Stomach smooth muscle (tissue), 2 donors: ENCODE results near the gene EMC6.

Experiments used
- H3K27ac ChIP-seq: one replicate; pipeline ENCODE4 v1.7.0; 2013; ENCODE audit warnings: mild to moderate bottlenecking, low read length, inconsistent platforms
- H3K27me3 ChIP-seq, 2 donors: one replicate each; pipeline ENCODE4 v1.7.0; 2013; ENCODE audit warnings: low read length in 2 of 2; ENCODE audit not compliant: insufficient read depth in 2 of 2, control insufficient read depth in 1 of 2
- H3K36me3 ChIP-seq, 2 donors: one replicate each; pipeline ENCODE4 v1.7.0; 2013; ENCODE audit warnings: low read length in 2 of 2; ENCODE audit not compliant: control insufficient read depth in 2 of 2, insufficient read depth in 2 of 2
- H3K4me1 ChIP-seq: one replicate; pipeline ENCODE4 v1.7.0; 2013; ENCODE audit warnings: low read length; ENCODE audit not compliant: control insufficient read depth, insufficient read depth
- H3K4me3 ChIP-seq, 2 donors: one replicate each; pipeline ENCODE4 v1.7.0; 2013; ENCODE audit warnings: low read length in 2 of 2
- H3K9ac ChIP-seq, 2 donors: one replicate each; pipeline ENCODE4 v1.7.0; 2013; ENCODE audit warnings: low read length in 2 of 2, mild to moderate bottlenecking in 1 of 2
- H3K9me3 ChIP-seq, 2 donors: one replicate each; pipeline ENCODE4 v1.7.0; 2013; ENCODE audit warnings: low read length in 2 of 2; ENCODE audit not compliant: control insufficient read depth in 2 of 2
- donor health status: healthy.
- donor health status: Pancreatic carcinoma.

EMC6 gene

DNA sequence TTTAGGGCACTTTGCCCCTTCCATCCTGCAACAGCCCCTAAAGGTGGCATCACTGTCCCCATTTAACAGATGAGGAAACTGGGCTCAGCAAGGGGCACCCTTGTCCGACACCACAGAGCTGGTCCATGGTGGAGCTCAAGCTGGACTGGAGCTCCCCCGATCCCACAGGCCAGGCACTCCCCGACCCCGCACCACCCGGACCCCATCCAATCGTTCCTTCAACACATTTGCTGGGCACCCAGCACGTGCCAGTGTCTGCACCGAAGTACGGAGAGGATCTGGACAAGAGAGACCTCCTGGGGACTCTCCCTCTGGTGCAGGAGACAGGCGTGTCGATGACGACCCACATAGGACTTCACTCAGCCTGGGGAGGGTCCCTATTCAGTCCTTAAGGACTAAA lies 13.4 kb downstream of the EMC6 start:
- Histone ChIP-seq H3K9me3 (no peaks in the 10 kb centered on the region), H3K36me3 (no peaks in the 10 kb centered on the region), H3K4me3 (no peak overlapping the region), H3K4me1 (no peaks in the 10 kb centered on the region), H3K9ac (no peak overlapping the region), H3K27ac (no peak overlapping the region), H3K27me3 (peaks cover 21 to 22% of the 10 kb centered on the region in 2 donors)

DNA sequence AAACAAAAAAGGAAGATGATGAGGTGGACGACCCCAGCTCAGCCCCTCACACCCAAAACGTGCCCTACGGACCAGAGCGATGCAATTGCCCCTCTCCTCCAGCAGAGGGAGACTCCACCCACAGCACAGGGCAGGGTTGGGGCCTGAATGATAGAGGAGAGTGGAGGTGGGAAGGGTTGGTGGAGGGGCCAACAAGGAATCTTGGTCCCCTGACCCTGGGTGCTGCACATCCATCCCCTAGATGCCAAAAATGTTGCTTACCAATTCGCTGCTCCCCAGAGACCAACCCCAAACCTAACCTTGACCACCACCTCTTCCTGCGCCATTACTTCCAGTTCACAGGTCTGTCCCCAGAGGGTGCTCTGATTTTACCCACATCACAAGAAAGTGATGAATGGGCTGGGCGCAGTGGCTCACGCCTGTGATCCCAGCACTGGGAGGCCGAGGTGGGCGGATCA lies 14.5 kb downstream of the EMC6 start:
- H3K36me3 ChIP-seq = no peaks in the 10 kb centered on the region
- no peaks in the 10 kb centered on the region for H3K4me1 ChIP-seq
- H3K27ac ChIP-seq = no peak overlapping the region
- H3K4me3 ChIP-seq = no peak overlapping the region
- no peaks in the 10 kb centered on the region for H3K9me3 ChIP-seq
- peaks cover 21 to 24% of the 10 kb centered on the region in 2 donors for H3K27me3 ChIP-seq
- no peak overlapping the region for H3K9ac ChIP-seq

DNA sequence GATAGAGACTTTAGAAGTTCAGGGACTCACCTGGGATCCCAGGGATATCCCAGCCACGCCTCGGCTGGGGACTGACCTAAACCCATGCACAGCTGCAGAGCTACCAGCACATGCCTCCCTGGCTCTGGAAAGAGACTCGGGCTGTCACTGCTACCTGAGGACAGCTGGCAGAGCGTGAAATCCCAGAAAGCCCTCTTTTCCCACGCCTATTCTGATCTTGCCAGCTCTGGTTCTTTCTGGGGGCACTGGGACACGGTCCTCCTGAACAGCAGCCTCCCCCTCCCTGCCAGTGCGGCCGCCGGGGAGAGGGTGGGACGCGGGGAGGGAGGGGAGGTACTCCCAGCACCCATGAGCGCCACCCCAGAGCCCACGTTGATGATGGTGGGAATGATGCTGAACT lies 16.6 kb downstream of the EMC6 start:
- H3K4me1 ChIP-seq = no peaks in the 10 kb centered on the region
- no peaks in the 10 kb centered on the region for H3K9me3 ChIP-seq
- peaks cover 23 to 27% of the 10 kb centered on the region in 2 donors for H3K27me3 ChIP-seq
- no peaks in the 10 kb centered on the region for H3K36me3 ChIP-seq
- H3K9ac ChIP-seq = no peak overlapping the region
- H3K27ac ChIP-seq = no peak overlapping the region
- H3K4me3 ChIP-seq = no peak overlapping the region

DNA sequence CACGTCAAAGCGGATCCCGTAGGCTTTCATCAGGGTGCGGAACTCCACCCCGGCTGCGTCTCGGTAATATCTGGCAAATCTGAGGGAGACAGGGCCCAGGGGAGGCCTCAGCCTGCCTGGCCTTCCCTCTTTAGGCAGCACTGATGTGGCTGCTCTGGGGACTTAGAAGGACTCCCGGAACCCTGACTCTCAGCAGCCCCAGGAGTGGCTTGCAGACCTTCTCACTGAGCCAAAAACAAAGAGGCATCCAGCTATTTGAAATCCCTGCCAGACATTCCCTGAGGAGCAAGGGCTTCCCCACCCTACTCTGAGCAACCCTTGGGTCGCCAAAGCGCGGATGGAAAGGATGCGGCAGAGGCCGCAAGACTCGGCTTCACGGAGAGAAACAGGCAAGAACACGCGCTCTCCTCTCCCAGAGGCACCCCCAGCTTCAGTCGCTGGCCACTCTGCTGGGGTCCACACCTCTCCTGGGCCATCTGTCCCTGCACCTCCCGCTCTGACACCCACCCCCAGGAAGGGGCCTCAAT lies 19.5 kb downstream of the EMC6 start:
- no peak overlapping the region for H3K9ac ChIP-seq

DNA sequence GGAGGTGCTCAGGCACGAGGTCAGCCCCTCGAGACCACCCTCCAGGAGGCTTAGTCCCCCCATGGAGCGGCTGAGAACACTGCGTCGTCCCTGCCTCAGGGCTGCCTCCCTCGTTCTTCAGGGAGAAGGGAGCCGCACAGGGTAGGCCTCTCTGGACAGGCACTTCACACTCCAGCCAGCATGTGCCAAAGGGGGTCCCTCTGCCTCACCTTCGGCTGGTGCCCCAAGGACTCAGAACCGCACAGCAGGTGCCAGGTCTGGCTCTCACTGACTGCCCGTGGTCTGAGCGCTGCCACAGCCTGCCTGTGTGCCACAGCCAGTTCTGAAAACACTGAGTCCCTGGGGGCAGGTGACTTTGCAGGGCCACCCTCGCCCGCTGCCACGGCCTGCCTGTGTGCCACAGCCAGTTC lies 20.2 kb downstream of the EMC6 start:
- Histone ChIP-seq H3K4me1 (no peaks in the 10 kb centered on the region), H3K9ac (no peak overlapping the region), H3K9me3 (no peaks in the 10 kb centered on the region)

More for the DNA sequence above, 19.5 kb downstream of the EMC6 start:
- Histone ChIP-seq H3K27me3 (peaks cover 26 to 27% of the 10 kb centered on the region in 2 donors), H3K9me3 (no peaks in the 10 kb centered on the region), H3K36me3 (no peaks in the 10 kb centered on the region), H3K4me1 (no peaks in the 10 kb centered on the region), H3K27ac (no peak overlapping the region), H3K4me3 (no peak overlapping the region)

DNA sequence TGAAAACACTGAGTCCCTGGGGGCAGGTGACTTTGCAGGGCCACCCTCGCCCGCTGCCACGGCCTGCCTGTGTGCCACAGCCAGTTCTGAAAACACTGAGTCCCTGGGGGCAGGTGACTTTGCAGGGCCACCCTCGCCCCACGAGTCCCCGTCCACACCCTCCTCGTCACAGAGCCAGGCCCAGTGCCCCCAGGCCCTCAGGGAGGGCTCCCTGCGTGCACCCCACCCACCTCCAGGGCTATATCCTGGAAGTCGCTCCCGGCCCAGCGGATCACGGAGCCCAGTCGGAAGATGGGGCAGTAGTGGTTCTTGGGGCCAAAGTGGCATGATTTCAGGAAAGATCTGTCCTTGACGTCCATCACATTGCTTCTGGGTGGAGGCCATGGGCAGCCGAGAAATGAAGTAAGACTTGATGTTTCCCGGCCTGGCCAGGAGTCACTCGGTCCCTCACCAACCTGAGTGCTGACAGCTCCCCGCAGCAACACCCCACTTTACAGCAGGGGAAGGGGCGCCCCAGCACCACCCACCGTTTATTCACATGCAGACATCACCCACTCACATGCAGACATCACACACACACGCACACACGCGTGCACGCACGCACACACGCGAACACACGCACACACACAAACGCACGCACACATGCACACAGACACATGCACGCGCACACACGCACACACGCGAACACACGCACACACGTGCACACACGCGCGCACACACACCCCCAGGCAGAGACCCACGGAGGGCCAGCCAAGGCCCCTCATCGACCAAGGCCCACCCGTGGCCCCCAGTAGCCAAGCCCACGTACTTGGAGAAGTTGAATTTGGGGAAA lies 20.9 kb downstream of the EMC6 start:
- H3K4me3 ChIP-seq = no peak overlapping the region
- H3K9me3 ChIP-seq = no peaks in the 10 kb centered on the region
- H3K36me3 ChIP-seq = no peaks in the 10 kb centered on the region
- no peaks in the 10 kb centered on the region for H3K4me1 ChIP-seq
- H3K27me3 ChIP-seq = peaks cover 24 to 32% of the 10 kb centered on the region in 2 donors
- no peak overlapping the region for H3K27ac ChIP-seq
- no peak overlapping the region for H3K9ac ChIP-seq

More for the DNA sequence above, 20.2 kb downstream of the EMC6 start:
- Histone ChIP-seq H3K4me3 (no peak overlapping the region), H3K27me3 (peaks cover 22 to 28% of the 10 kb centered on the region in 2 donors), H3K27ac (no peak overlapping the region), H3K36me3 (no peaks in the 10 kb centered on the region)

DNA sequence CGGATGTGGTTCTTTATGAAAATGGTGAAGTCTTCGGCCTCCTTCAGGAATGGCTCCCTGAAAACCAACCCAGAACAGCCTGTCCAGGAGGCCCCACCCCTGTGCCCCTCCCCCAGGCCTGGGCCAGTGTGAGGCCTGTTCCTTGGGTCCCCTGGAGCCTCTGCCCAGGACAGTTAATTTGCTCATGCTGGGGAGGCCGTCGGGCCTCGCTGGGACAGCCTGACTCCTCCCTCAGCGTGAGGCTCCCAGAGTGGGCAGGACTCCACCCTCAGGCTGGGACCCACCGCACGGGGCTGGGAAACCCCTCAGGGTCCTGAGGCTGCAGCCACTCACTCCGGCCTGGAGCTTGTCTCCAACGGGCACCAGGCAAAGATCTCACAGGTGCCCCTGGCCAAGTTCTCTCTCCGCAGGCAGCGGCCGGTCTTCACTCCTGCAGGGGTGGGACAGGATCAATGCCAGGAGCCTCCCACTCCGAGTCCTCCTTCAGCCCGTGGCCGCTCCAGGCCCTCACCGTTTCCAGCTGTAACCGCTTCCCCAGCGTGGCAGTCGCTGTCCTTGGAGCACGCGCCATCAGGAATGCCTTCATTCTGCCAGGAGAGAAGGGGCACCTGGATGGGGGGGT lies 21.6 kb downstream of the EMC6 start:
- no peaks in the 10 kb centered on the region for H3K9me3 ChIP-seq
- no peaks in the 10 kb centered on the region for H3K4me1 ChIP-seq
- H3K4me3 ChIP-seq = no peak overlapping the region
- no peaks in the 10 kb centered on the region for H3K36me3 ChIP-seq
- peaks cover 28 to 38% of the 10 kb centered on the region in 2 donors for H3K27me3 ChIP-seq
- H3K27ac ChIP-seq = no peak overlapping the region
- no peak overlapping the region for H3K9ac ChIP-seq

DNA sequence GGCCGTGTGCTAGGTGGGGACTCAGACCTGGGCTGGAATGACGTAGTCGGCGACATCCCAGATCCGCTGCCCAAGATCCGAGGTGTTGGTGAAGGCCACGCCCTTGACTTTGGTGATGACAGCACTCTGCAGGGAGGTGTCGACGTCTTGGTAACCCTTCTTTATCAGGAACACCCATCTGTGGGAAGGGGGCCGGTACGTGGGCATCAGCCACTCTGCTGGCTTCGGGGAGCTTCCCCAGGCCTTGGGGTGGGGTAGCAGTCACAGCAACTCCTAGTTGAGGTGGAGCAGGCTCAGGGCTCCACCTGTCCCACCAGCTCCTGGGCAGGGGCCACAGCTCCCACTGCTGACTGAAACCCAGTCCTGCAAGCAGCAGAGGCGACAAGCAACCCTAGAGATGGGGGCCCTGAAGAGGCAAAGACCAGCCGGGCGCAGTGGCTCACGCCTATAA lies 23.0 kb downstream of the EMC6 start:
- no peaks in the 10 kb centered on the region for H3K9me3 ChIP-seq
- H3K4me1 ChIP-seq = peaks cover 10% of the 10 kb centered on the region
- no peaks in the 10 kb centered on the region for H3K36me3 ChIP-seq
- no peak overlapping the region for H3K27ac ChIP-seq
- peaks cover 31 to 47% of the 10 kb centered on the region in 2 donors for H3K27me3 ChIP-seq
- no peak overlapping the region for H3K9ac ChIP-seq
- no peak overlapping the region for H3K4me3 ChIP-seq

DNA sequence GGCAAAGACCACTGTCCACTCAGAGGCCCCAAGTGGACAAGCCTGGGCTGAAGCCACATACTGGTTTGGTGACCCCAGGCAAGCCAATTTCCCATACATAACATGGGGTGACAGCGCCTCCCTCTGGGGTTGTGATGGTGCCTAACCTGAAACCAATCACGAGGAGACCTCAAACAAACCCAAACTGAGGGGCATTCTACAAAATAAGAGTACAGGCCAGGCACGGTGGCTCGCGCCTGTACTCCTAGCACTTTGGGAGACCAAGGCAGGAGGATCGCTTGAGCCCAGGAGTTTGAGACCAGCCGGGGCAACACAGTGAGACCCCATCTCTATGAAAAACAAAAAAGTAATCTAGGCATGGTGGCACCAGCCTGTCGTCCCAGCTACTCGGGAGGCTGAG lies 23.7 kb downstream of the EMC6 start:
- Histone ChIP-seq H3K9ac (no peak overlapping the region), H3K4me3 (no peak overlapping the region), H3K9me3 (no peaks in the 10 kb centered on the region), H3K4me1 (peaks cover 10% of the 10 kb centered on the region), H3K36me3 (no peaks in the 10 kb centered on the region), H3K27me3 (peaks cover 35 to 52% of the 10 kb centered on the region in 2 donors), H3K27ac (no peak overlapping the region)

DNA sequence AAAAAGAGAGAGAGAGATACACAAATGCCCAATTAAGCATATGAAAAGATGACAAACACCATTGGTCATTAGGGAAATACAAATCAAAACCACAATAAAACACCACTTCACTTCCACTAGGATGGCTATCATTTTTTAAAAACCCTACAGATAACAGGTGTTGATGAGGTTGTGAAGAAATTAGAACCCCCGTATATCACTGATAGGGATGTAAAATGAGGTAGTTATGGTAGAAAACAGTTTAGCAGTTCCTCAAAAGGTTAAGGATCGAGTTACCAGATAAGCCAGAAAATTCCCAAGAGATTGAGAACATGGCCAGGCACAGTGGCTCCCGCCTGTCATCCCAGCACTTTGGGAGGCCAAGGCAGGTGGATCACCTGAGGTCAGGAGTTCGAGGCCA lies 24.5 kb downstream of the EMC6 start:
- peaks cover 10% of the 10 kb centered on the region for H3K4me1 ChIP-seq
- peaks cover 37 to 55% of the 10 kb centered on the region in 2 donors for H3K27me3 ChIP-seq
- no peaks in the 10 kb centered on the region for H3K36me3 ChIP-seq
- H3K4me3 ChIP-seq = no peak overlapping the region
- H3K9ac ChIP-seq = no peak overlapping the region
- no peak overlapping the region for H3K27ac ChIP-seq
- peaks cover 5% of the 10 kb centered on the region in 2 donors for H3K9me3 ChIP-seq
